ENCODE results near the gene TLR1.

DNA sequence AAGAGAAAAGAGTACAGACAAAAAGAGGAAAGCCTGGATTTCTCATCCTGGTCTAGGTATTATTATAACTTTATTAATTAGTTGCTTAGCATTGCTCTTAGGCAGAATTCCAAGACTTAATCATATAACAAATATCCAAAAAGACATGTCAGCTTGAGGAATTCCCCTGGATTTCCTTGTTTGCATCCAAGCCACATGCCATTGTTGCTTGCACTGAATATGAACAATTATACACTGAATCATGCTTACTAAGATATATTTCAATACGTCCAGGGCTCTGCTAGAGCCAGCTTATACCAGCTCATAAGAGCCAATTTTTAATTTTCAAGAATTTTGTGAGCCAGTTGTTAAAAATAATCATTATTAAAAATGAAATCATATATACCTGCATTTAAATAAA, 16.3 kb downstream of the TLR1 start:
- TF ChIP-seq, protein P1, sequence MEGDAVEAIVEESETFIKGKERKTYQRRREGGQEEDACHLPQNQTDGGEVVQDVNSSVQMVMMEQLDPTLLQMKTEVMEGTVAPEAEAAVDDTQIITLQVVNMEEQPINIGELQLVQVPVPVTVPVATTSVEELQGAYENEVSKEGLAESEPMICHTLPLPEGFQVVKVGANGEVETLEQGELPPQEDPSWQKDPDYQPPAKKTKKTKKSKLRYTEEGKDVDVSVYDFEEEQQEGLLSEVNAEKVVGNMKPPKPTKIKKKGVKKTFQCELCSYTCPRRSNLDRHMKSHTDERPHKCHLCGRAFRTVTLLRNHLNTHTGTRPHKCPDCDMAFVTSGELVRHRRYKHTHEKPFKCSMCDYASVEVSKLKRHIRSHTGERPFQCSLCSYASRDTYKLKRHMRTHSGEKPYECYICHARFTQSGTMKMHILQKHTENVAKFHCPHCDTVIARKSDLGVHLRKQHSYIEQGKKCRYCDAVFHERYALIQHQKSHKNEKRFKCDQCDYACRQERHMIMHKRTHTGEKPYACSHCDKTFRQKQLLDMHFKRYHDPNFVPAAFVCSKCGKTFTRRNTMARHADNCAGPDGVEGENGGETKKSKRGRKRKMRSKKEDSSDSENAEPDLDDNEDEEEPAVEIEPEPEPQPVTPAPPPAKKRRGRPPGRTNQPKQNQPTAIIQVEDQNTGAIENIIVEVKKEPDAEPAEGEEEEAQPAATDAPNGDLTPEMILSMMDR (IDR thresholded peaks at IDR 0.05), result no peak
- no peak for TF ChIP-seq POLR2A (IDR thresholded peaks at IDR 0.05)
